ENCODE results near the gene CENPA.
"Not testable (repeated sequence)": the region's sequence is repeated elsewhere in the genome, so short reads cannot be mapped to it uniquely, and the experiment has no call there.

The CENPA gene

GRCh38 chr2:26754539-26754938 lies 31.3 kb upstream of the CENPA start:
- H3K4me3 ChIP-seq (ENCODE audit: low read depth, low read length), result no peak overlapping the region
- no peak for TF ChIP-seq CTCF (IDR thresholded peaks at IDR 0.05; ENCODE audit: borderline replicate concordance, insufficient read depth, low read depth, low read length)

- H3K4me3 ChIP-seq (ENCODE audit: low read depth, low read length), result no peak overlapping the region
- TF ChIP-seq CTCF (IDR thresholded peaks at IDR 0.05; ENCODE audit: borderline replicate concordance, insufficient read depth, low read depth, low read length), result no peak
These were observed 30.7 kb upstream of the CENPA start for GRCh38 chr2:26754972-26755670.

GRCh38 chr2:26756337-26756736 lies 29.5 kb upstream of the CENPA start:
- TF ChIP-seq CTCF (IDR thresholded peaks at IDR 0.05; ENCODE audit: borderline replicate concordance, insufficient read depth, low read depth, low read length), result no peak

DNA sequence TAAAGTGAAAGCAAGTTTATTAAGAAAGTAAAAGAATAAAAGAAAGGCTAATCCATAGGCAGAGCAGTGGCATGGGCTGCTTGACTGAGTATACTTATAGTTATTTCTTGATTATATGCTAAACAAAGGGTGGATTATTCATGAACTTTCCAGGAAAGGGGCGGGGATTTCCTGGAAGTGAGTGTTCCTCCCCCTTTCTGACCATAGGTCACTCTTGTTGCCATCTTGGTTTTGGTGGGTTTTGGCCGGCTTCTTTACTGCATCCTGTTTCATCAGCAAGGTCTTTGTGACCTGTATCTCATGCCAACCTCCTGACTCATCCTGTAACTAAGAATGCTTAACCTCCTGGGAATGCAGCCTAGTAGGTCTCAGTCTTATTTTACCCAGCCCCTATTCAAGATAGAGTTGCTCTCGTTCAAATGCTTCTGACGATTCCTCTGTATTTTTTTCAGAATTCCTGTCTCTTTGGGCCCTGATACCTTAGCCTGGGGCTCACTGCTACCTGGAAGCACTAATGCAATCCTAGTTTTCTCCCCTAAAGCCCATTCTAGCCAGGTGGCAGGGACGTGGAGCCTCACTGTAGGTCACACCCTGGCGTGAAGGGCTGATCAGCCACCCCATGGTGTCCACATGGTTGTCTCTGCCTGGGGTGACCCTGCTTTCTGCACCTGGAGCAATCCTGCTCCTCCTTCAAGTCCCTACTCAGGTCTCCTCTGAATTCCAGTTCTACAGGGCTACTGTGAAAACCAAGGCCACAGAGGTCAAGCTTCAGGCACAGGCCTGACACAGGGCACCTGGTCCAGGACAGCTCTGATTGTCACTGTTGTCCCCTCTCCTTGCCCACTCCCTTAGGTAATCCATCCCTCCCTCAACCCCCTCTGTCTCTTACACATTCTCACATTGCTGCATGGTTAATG lies 27.7 kb upstream of the CENPA start:
- no peak for TF ChIP-seq CTCF (IDR thresholded peaks at IDR 0.05; ENCODE audit: borderline replicate concordance, insufficient read depth, low read depth, low read length)
- H3K4me3 ChIP-seq (ENCODE audit: low read depth, low read length), result no peak overlapping the region

More at GRCh38 chr2:26756337-26756736, 29.5 kb upstream of the CENPA start:
- H3K4me3 ChIP-seq (ENCODE audit: low read depth, low read length), result no peak overlapping the region

DNA sequence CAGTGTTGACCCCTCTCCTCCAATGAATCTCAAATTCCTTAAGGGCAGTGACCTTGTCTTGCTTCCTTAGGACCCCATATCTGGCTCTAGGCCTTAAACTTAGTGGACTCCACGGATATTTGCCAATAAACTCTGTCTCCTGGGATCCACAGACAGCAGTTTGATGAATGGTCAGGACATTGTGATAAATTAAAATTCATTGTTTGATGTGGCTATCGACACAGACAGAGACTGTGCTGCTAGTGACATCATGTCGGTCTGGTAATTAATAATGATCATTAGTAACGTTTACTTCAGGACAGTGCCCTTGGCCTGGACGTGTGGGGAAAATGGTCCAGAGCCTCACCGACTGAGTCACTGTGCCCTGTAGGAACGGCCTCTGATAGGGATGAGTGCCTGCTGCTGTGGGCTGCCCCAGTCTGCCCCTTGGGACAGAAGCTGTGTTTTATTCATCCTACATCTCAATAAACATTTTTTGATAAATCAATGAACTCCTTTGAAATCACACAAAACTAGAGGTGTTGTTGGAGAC lies 27.0 kb upstream of the CENPA start:
- no peak for TF ChIP-seq CTCF (IDR thresholded peaks at IDR 0.05; ENCODE audit: borderline replicate concordance, insufficient read depth, low read depth, low read length)
- H3K4me3 ChIP-seq (ENCODE audit: low read depth, low read length), result no peak overlapping the region

DNA sequence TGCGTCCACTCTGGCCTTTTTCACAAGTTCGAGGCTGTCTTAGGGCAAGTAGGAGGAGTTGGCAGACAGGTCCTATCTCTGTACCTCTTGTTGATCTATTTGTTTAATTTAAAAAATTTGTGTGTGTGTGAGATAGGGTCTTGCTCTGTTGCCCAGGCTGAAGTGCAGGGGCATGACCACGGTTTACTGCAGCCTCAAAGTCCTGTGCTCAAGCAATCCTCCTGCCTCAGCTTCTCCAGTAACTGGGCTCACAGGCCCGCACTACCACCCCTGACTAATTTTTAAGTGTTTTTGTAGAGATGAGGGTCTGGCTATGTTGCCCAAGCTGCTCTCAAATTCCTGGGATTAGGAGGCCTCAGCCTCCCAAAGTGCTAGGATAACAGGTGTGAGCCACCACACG lies 26.0 kb upstream of the CENPA start:
- no peak for TF ChIP-seq CTCF (IDR thresholded peaks at IDR 0.05; ENCODE audit: borderline replicate concordance, insufficient read depth, low read depth, low read length)

GRCh38 chr2:26760991-26761390 lies 24.9 kb upstream of the CENPA start:
- H3K4me3 ChIP-seq (ENCODE audit: low read depth, low read length), result not testable (repeated sequence)

More for the DNA sequence above, 26.0 kb upstream of the CENPA start:
- H3K4me3 ChIP-seq (ENCODE audit: low read depth, low read length), result no peak overlapping the region

Measured in GM12875 (cell line).